HG03521 (cell line): ENCODE data around the gene TCF4.
A peak's percentile ranks its signal among the peaks of the same experiment; 100 is the strongest.

Source experiments
- ATAC-seq: cut with Tn5 transposase; IDR thresholded peaks from one replicate; pipeline ENCODE4 v1.9.1; 2021; ENCODE audit warnings: mild to moderate bottlenecking, moderate library complexity; ENCODE audit not compliant: unreplicated experiment

The TCF4 gene

DNA sequence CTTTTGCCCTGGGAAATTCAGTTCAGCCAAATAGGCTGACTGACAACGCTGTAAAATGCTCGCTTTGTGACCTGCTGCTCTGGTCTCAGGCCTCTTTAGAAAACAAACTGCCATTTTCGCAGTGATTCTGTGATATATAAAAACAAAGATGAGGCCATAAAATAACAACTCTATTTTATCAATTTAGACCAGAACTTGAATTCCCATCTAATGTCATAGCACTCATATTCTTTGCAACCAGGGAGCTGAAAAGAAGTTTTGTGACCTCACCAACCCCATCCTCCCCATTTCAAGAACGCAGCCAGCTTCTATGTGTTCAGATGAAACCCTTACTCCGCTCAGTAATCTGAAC is 40.3 kb downstream of the TCF4 start:
- no peak for ATAC-seq

GRCh38 chr18:55546851-55547704 is 40.9 kb downstream of the TCF4 start:
- ATAC-seq: no peak

GRCh38 chr18:55544014-55544413 is 44.0 kb downstream of the TCF4 start:
- ATAC-seq: no peak

DNA sequence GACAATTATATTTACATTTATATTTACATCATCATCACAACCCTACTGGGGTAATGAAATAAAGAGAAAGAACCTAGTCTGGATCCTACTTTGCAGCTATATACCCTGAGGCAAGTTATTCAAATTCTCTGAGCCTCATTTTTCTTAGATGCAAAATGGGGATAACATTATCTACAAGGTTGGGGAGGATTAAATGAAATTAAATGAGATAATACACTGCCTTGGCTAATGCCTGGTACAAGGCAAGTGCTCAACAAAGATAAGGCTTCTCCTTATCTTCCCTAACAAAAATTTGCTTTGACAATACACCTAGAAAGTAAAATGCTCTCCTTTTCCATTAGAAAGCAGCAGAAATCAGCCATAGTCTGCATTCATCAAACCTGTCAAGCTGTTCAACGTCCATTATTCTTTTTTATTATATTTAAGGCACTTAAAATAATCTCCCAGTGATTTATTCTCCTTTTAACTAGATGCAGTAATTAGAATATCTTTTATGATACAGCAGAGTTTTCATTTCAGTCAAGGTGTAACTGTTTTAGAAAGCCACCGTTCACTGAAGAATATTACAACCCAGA is 44.8 kb downstream of the TCF4 start:
- ATAC-seq: no peak

- no peak for ATAC-seq
Observed at GRCh38 chr18:55541571-55541970, 46.4 kb downstream of the TCF4 start.

DNA sequence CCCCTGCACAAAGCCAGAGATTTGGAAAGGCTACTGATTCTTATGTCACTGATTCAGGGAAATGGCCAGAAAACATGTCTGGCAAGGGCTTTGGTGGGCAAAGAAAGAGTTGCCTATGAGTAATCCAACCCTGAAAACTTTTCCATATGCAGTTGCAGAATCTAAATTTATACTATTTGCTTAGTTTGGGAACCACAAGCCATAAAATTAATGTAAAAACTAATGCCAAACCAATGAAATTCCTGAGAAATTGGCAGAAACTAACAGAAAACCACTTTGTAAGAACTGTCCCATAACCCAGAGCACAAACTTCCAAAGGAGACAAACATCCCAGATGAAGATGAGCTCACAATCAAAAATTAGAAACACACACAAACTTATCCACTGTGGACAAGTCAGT is 48.8 kb downstream of the TCF4 start:
- ATAC-seq: no peak

DNA sequence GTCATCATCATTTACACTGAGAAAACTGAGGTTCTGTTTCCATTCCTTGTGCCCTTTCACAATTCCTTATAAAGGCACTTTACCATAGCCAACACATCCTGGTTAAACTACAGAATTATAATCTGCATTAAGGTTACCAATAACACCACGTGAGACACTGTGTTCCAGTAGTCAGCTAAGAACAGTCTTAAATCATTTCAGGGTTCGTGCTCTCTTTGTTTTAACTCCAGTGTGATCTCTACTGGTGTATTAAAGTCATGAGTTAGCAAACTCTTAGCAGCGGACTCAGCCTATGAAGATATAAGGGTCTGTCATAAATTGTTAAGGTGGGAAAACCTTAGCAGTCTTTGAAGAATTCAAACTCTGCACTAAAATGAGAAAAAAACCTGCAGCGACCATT is 53.0 kb downstream of the TCF4 start:
- no peak for ATAC-seq

DNA sequence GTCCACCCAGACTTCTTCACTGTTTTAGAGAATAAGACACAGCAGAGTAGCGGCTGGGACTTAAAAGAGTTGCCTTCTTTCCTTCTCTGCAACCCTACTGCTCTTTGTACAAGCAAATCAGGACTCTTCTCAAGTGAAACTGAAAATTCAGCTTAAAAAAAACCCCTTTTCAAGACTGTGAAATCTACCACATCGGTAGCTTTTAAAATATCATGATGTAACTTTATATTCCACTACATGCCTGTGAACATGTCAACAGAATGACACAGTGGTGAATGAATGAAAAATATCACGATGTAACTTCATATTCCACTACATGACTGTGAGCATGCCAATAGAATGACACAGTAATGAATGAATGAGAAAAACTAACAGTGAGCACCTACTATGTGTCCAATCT is 53.4 kb downstream of the TCF4 start:
- ATAC-seq: no peak

- ATAC-seq: no peak
Observed at GRCh38 chr18:55530166-55530565, 57.8 kb downstream of the TCF4 start.

DNA sequence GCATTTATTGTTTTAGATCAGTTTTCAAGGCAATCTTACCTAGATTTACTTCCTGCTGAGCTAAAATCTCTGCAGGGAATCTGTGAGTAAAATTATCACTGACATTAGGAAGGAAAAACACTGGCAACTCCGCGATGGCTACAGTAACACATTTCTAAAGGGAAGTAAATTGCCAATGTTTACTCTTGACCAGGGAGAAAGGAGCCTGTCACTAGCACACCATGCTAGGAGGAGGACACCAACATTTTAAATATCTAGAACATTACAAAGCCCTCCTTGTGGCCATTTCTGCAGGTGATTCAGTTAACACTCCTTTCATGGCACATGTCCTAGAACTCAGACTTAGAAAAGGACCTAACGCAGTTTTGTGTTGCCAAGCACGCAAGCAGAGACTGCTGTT is 58.4 kb downstream of the TCF4 start:
- ATAC-seq: no peak

DNA sequence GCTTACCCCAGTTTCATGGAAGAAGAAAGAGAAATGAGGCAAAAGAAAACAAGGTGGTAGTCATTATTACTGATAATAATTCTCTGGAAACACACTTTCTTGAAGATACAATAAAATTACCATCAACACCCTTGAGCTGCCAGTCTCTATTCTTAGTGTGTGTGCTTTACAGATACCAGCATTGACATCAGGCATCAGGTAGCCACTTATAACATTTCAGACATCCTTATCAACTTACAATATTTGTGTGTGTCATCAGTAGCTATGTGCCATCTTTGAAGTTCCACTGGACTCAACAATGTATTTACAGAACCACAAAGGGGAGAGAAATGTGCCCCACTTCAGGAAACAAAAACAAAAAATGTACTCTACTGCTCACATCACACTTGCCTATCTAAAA is 62.1 kb downstream of the TCF4 start:
- no peak for ATAC-seq

GRCh38 chr18:55524353-55525073 is 63.5 kb downstream of the TCF4 start:
- no peak for ATAC-seq

GRCh38 chr18:55523001-55523400 is 65.0 kb downstream of the TCF4 start:
- ATAC-seq: no peak

DNA sequence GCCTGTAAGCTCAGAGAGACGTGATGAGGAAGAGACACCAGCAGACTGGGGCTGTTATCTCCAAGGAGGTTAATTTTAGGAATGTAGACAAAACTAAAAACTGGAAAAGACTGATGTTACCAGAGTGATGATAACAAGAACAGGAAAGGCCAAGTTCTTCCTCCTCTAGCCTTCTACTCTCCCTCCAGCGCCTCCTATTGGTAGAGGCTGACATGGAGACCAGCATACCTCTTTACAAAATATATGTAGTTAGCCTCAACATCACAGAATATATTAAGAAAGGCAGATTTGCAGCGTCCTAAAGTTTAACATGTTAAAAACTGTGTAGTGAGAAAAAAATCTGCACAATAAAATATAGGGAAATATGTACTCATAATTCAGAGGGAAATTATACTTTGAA is 66.0 kb downstream of the TCF4 start:
- ATAC-seq: no peak

- ATAC-seq: no peak
Observed at GRCh38 chr18:55517055-55517454, 70.9 kb downstream of the TCF4 start.

DNA sequence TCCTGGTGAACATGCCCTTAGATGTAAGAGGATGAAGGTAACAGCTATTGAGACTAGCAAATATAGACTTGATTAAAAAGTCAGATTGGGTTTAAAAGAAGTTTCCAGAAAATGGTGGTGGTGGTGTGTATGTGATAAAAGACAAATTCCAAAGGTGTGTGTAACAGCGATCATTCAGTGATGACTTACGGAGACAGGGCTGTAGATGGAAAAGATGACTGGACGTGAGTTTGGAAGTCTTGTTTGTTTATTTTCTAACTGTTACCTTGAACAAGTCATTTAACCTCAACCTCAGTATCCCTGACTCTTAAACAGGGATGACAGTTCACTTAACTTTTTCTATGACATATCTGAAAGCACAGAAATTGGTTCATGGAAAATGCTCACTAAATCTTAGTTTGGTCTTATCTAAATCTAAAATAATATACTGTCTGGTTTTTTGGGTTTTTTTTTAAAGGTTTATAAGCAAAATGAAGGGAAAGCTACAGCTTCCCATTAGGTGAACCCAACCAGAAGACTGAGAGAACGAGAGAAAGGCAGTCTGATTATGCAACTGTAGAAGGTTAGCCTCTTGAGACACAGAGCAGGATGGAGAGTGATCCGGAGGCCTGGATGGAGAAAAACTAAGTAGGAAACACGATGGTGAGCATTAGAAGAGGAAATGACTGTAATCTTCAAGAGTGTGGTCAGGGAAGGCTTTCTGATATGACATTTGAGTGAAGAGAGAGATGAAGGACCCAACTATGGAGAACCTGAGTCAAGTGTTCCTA is 71.9 kb downstream of the TCF4 start:
- no peak for ATAC-seq

DNA sequence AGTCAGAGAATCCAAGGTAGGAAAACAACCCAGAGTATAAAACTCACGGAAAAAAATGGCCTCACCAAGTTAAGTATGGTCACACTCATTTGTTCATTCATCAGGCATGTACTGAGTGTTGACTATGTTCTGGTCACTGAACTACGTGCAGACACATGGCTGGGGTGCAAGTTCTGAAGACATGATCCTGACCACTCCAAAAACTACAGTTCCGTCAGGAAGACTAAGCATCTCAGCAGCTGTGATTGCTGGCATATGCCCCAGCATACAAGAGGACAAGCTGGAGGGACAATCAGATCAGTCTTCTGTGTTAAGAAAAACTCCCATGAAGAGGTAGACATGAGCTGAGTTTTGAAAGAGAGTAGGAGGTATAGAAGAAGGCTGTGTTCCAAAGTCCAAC is 72.8 kb downstream of the TCF4 start:
- no peak for ATAC-seq

DNA sequence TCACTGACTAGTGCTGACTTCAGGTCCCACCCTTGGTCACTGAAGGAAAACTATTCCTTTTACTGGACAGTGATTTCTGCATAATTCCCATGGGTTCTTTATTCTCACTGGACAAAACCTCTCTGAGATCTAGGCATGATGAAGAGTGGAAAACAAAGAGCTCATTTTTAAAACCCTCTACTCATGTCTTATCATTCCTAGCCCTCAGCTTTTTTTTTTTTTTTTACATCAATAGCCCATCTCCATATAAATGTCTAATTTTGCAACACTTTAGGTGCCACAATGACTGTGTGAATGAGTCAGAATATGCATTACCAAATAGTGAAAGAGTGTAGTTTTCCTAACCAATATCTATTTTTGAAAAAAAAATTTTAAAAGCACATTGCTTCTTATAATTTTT is 74.8 kb downstream of the TCF4 start:
- ATAC-seq: no peak

DNA sequence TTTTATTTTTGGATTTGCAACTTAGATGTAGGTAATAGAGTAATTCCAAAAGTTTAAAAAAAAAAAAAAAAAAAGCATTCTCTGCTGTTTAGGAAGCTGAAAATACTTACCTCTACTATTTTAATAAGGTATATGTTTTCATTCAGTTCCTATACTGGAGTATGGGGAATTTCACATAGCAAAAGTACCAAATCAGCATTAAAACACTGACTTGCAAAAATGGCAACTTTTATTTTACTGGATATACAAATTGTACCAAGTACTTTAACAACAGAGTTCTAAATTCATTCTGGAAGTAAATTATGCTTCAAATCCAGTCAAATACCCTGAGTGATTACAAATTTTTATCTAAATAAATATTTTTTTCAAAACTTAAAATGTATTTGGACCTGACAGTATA is 76.7 kb downstream of the TCF4 start:
- ATAC-seq: no peak

DNA sequence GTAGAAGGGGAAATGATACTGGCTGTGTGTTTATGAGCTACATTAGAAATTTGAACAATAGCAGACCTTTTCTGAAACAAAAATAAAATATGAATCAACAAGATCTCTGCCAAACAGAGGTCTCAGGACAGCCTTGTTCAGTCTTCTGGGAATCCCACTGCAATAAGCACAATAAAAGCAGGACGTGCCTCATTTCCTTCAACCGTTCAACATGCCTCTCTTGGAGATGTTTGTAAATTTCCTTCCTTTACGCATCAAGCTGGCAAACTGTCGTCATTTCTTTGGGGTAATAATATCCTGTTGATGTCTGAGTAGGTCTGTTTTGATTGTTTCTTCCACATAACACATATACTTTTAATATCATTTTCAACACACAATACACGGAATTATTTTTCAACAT is 77.2 kb downstream of the TCF4 start:
- no peak for ATAC-seq

GRCh38 chr18:55509631-55510324 is 78.2 kb downstream of the TCF4 start:
- ATAC-seq: peak; percentile 77
